Hepatocyte (in vitro differentiated cells): ENCODE results near the gene ZMAT5.

Experiments
- CTCF ChIP-seq: fragments of 200-600 bp; sonication (generic); IDR thresholded peaks from 2 replicates; pipeline ENCODE4 v1.5.1; 2016; ENCODE audit warnings: antibody characterized with exemption, mild to moderate bottlenecking; ENCODE audit not compliant: poor library complexity
- EZH2 ChIP-seq: fragments of 200-600 bp; sonication (generic); IDR thresholded peaks from 2 replicates; pipeline ENCODE4 v1.6.1; 2016; ENCODE audit warnings: antibody characterized with exemption, mild to moderate bottlenecking, borderline replicate concordance
- EZH2phosphoT487 ChIP-seq: fragments of 200-600 bp; sonication (generic); IDR thresholded peaks from one replicate; pipeline ENCODE4 v1.6.1; 2018; ENCODE audit warnings: antibody characterized with exemption, mild to moderate bottlenecking, low read depth, moderate library complexity; ENCODE audit not compliant: unreplicated experiment, severe bottlenecking

DNA sequence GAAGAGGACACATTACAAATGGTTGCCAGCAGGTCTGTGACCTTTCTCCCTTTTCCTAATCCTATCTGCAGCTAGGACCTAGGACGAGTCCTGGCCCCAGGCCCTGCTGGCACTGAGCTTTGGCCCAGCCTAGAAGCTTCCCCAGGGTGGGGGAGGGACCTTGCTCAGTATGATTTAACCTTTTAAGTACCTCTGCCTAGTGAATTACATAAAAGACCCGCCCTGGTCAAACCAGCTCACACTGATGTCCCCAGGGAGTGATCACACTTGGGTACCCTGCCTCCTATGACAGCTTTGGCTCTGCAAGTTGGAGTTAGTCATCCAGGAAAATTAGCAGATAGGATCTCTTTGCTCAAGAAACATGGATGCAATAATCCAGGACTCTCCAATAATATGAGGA, 49.3 kb upstream of the ZMAT5 start:
- TF ChIP-seq EZH2phosphoT487 (no peak), CTCF (no peak), EZH2 (no peak)
